B cell (primary cell): Measurements from ENCODE around the gene PGBD4. TPM values are rescaled to one million over a fixed set of nuclear protein-coding genes. Genes with fewer than 3 reads are reported as not detected.

Experiments used
- ATAC-seq: fragments of 200-7000 bp; cut with Tn5 transposase; one replicate; pipeline ENCODE4 v1.10.0; 2021; ENCODE audit warnings: low read depth, mild to moderate bottlenecking, moderate number of reproducible peaks, moderate library complexity
- CTCF ChIA-PET: fragments of 350-600 bp; sonication (Branson Sonifier 250); formaldehyde crosslinking; loops from one replicate; lab custom pipeline; 2021; ENCODE audit warnings: antibody characterized with exemption, inconsistent platforms; lab: Charles Lee
- POLR2A ChIA-PET: fragments of 350-600 bp; sonication (Branson Sonifier 250); formaldehyde crosslinking; loops from one replicate; lab custom pipeline; 2021; ENCODE audit warnings: antibody characterized with exemption; lab: Charles Lee
- DNase-seq: peaks from one replicate; pipeline ENCODE4 v3.0.0; 2013
- H2AFZ ChIP-seq: 2 replicates; pipeline ENCODE4 v1.6.1; 2012; ENCODE audit warnings: mild to moderate bottlenecking, low read depth, low read length; ENCODE audit not compliant: insufficient read depth, poor library complexity, severe bottlenecking
- H3K27ac ChIP-seq, 2 donors: 1 replicate in 1 of 2; 2 replicates in 1 of 2; pipeline ENCODE4 v1.5.1; 2012 to 2013; ENCODE audit warnings: low read length in 2 of 2, mild to moderate bottlenecking in 2 of 2, moderate library complexity in 1 of 2
- H3K27me3 ChIP-seq, 4 experiments: fragments of 200-600 bp in 1 of 4; sonication (generic) in 1 of 4; replicated peaks in 1 of 4; 1 replicate in 2 of 4; 2 replicates in 2 of 4; pipeline versions ENCODE4 v1.6.1 to v1.7.0; 2013 to 2016; ENCODE audit warnings: low read length in 3 of 4, mild to moderate bottlenecking in 2 of 4, mixed read lengths in 1 of 4, moderate library complexity in 1 of 4; ENCODE audit not compliant: insufficient read depth in 4 of 4, control insufficient read depth in 3 of 4; ENCODE audit errors: control extremely low read depth in 1 of 4
- H3K36me3 ChIP-seq, 2 experiments: replicated peaks in 1 of 2; 1 replicate in 1 of 2; 2 replicates in 1 of 2; pipeline versions ENCODE4 v1.6.1 to v1.7.1; 2013; ENCODE audit warnings: low read length in 1 of 2; ENCODE audit not compliant: insufficient read depth in 2 of 2, control insufficient read depth in 1 of 2; ENCODE audit errors: control extremely low read depth in 1 of 2, extremely low read depth in 1 of 2
- H3K4me1 ChIP-seq, 2 donors: fragments of 200-600 bp in 1 of 2; sonication (generic) in 1 of 2; 1 replicate in 1 of 2; 2 replicates in 1 of 2; pipeline versions ENCODE4 v1.5.1 to v1.6.1; 2013 to 2017; ENCODE audit warnings: low read length in 2 of 2; ENCODE audit not compliant: control insufficient read depth in 2 of 2, insufficient read depth in 2 of 2
- H3K4me2 ChIP-seq: replicated peaks from 2 replicates; pipeline ENCODE3; 2012; ENCODE audit warnings: mild to moderate bottlenecking, low read depth, low read length; ENCODE audit not compliant: poor library complexity, severe bottlenecking
- H3K4me3 ChIP-seq, 5 experiments: fragments of 200-600 bp in 1 of 5; sonication (generic) in 1 of 5; 1 replicate in 3 of 5; 2 replicates in 2 of 5; pipeline versions ENCODE4 v1.5.1 to v1.7.0; 2011 to 2016; ENCODE audit warnings: low read length in 4 of 5, mild to moderate bottlenecking in 4 of 5, low read depth in 2 of 5, control low read depth in 1 of 5, moderate library complexity in 1 of 5; ENCODE audit not compliant: insufficient read depth in 1 of 5; ENCODE audit errors: control extremely low read depth in 1 of 5, extremely low read depth in 1 of 5
- H3K79me2 ChIP-seq: fragments of 200-600 bp; sonication (generic); one replicate; pipeline ENCODE4 v1.6.0; 2016; ENCODE audit warnings: low read length; ENCODE audit not compliant: control insufficient read depth, insufficient read depth
- H3K9ac ChIP-seq: fragments of 200-600 bp; sonication (generic); 2 replicates; pipeline ENCODE4 v1.6.1; 2017; ENCODE audit warnings: mild to moderate bottlenecking, low read length, moderate library complexity
- H3K9me3 ChIP-seq, 3 donors: one replicate each; pipeline versions ENCODE4 v1.6.1 to v1.7.1; 2013; ENCODE audit warnings: low read length in 2 of 3; ENCODE audit not compliant: control insufficient read depth in 2 of 3, insufficient read depth in 1 of 3; ENCODE audit errors: control extremely low read depth in 1 of 3
- H4K20me1 ChIP-seq: 2 replicates; pipeline ENCODE4 v1.6.0; 2012; ENCODE audit warnings: mild to moderate bottlenecking, low read length; ENCODE audit not compliant: insufficient read depth, control insufficient read depth, poor library complexity, severe bottlenecking
- H3K27ac Mint-ChIP-seq: one replicate; pipeline ENCODE4 v1.8.0; 2021; ENCODE audit warnings: mixed read lengths
- H3K27me3 Mint-ChIP-seq: one replicate; pipeline ENCODE4 v1.8.0; 2021; ENCODE audit warnings: mixed read lengths
- H3K4me1 Mint-ChIP-seq: one replicate; pipeline ENCODE4 v1.8.0; 2021; ENCODE audit warnings: mixed read lengths
- H3K4me3 Mint-ChIP-seq: one replicate; pipeline ENCODE4 v1.8.0; 2021; ENCODE audit warnings: mixed read lengths
- H3K9me3 Mint-ChIP-seq: one replicate; pipeline ENCODE4 v1.8.0; 2022; ENCODE audit warnings: mixed read lengths; ENCODE audit not compliant: insufficient read depth
- CTCF ChIP-seq: fragments of 200-600 bp; IDR thresholded peaks from one replicate; pipeline ENCODE4 v1.8.0; 2022; ENCODE audit warnings: antibody characterized with exemption, mild to moderate bottlenecking
- EZH2 ChIP-seq: IDR thresholded peaks from 2 replicates; pipeline ENCODE4 v1.6.1; 2012; ENCODE audit warnings: borderline replicate concordance, low read depth, mild to moderate bottlenecking, moderate library complexity, low read length; ENCODE audit not compliant: insufficient read depth, poor library complexity, severe bottlenecking
- WGBS: methylation state at CpG from one replicate; pipeline ENCODE4 v1.1.5; 2013; ENCODE audit warnings: missing lambda C conversion rate; ENCODE audit not compliant: insufficient coverage; 5-methylcytosine and 5-hydroxymethylcytosine counted together
- intact Hi-C: fragments of 100-400 bp; cut with micrococcal nuclease; formaldehyde crosslinking; loops from one replicate; pipeline ENCODE4 v1.10.0; 2022
- polyA plus RNA-seq: library from polyadenylated mRNA; depleted of rRNA; stranded (reverse); fragments of >200 nt; gene quantifications from 2 replicates; pipeline ENCODE4 v1.2.3, GENCODE V29; 2012
- total RNA-seq, 2 donors: library from RNA; stranded (reverse); fragments of 120-200 nt in 1 of 2; gene quantifications; 1 replicate in 1 of 2; 2 replicates in 1 of 2; pipeline versions ENCODE4 v1.2.3 to v1.2.4, GENCODE V29; 2013 to 2022

PGBD4 gene
- total and polyA plus RNA-seq, 2 donors (not counting 1 experiment from before 2014, with no cell fraction given) = 2.5 to 5.2 TPM

GRCh38 chr15:34128898-34129297, 27.0 kb downstream of the PGBD4 start:
- Histone ChIP-seq H3K4me1 (no peaks in the 10 kb centered on the region), H3K79me2 (no peaks in the 10 kb centered on the region), H2AFZ (no peak overlapping the region), H3K4me2 (no peak overlapping the region), H3K4me3 (no peak overlapping the region), H3K27me3 (no peaks in the 10 kb centered on the region), H3K9ac (no peak overlapping the region), H3K36me3 (no peaks in the 10 kb centered on the region), H3K27ac (no peak overlapping the region), H3K9me3 (no peaks in the 10 kb centered on the region), H4K20me1 (no peaks in the 10 kb centered on the region)
- no peak overlapping the region for H3K4me3 Mint-ChIP-seq
- DNase-seq = no peak
- no peak overlapping the region for H3K27ac Mint-ChIP-seq
- POLR2A ChIA-PET = no interaction called here
- no peak for ATAC-seq
- no peaks in the 10 kb centered on the region for H3K4me1 Mint-ChIP-seq
- CTCF ChIA-PET = no interaction called here
- intact Hi-C loops = no loop called here
- H3K27me3 Mint-ChIP-seq = peaks cover under 1% of the 10 kb centered on the region
- WGBS = no CpG with 5 or more reads among the region's 2 CpGs
- H3K9me3 Mint-ChIP-seq = no peaks in the 10 kb centered on the region
- TF ChIP-seq EZH2 = no peak
- TF ChIP-seq CTCF = no peak

- no peaks in the 10 kb centered on the region for H3K4me1 Mint-ChIP-seq
- CTCF ChIA-PET = interaction anchor here (0.6 kb wide), 1 partner anchor 70 kb away, joined by 3 read pairs; no protein-coding TSS in a partner anchor
- no CpG with 5 or more reads among the region's 1 CpG for WGBS
- no peak overlapping the region for H3K4me3 ChIP-seq
- no peak overlapping the region for H3K4me3 Mint-ChIP-seq
- no peak overlapping the region for H3K4me2 ChIP-seq
- no peaks in the 10 kb centered on the region for H3K9me3 Mint-ChIP-seq
- no peaks in the 10 kb centered on the region for H3K9me3 ChIP-seq
- DNase-seq (no peak), ATAC-seq (no peak)
- H3K79me2 ChIP-seq = no peaks in the 10 kb centered on the region
- no peaks in the 10 kb centered on the region for H3K4me1 ChIP-seq
- POLR2A ChIA-PET = no interaction called here
- no peak overlapping the region for H3K27ac ChIP-seq
- no peaks in the 10 kb centered on the region for H3K36me3 ChIP-seq
- H2AFZ ChIP-seq = no peak overlapping the region
- no peak for TF ChIP-seq CTCF
- TF ChIP-seq EZH2 = no peak
- no peaks in the 10 kb centered on the region for H3K27me3 Mint-ChIP-seq
- H3K27ac Mint-ChIP-seq = no peak overlapping the region
- no peaks in the 10 kb centered on the region for H4K20me1 ChIP-seq
- no peaks in the 10 kb centered on the region for H3K27me3 ChIP-seq
- intact Hi-C loops = no loop called here
- no peak overlapping the region for H3K9ac ChIP-seq
Observed at GRCh38 chr15:34132881-34133280, 31.0 kb downstream of the PGBD4 start.
